Activated CD4-positive, alpha-beta T cell treated with anti-CD3 and anti-CD28 coated beads for 1 hour (primary cell): ENCODE measurements around the gene SATB1.
A peak's percentile ranks its signal among the peaks of the same experiment; 100 is the strongest.
"Not testable (repeated sequence)": the region's sequence is repeated elsewhere in the genome, so short reads cannot be mapped to it uniquely, and the experiment has no call there.

Source experiments
- DNase-seq: peaks from one replicate; pipeline ENCODE4 v3.0.0-alpha.2; 2020

The SATB1 gene

GRCh38 chr3:18424729-18425640, at the start of gene SATB1:
Gene SATB1, minus strand, starts transcription at chr3:18425339. Its CDS starts 4,372 bp downstream, at chr3:18420967.
- DNase-seq: peak; percentile 48

DNA sequence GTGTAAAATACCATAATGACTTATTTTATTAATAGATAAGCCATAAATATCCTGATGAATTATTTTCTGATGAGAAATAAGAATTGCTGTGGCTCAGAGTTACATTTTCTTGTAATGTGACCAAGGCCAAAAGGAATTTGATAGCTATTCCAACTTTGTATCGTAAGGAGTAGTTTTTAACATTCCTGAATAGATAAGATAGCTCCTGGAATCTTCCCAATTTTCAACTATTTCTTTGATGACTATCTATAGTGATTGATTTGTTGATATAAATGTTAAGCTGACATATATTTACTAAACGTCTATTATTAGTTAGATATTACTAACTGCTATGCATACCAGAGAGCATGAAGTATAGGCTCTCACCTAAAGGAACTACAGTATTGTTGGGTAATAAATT, 49.1 kb upstream of the SATB1 start:
- no peak for DNase-seq

DNA sequence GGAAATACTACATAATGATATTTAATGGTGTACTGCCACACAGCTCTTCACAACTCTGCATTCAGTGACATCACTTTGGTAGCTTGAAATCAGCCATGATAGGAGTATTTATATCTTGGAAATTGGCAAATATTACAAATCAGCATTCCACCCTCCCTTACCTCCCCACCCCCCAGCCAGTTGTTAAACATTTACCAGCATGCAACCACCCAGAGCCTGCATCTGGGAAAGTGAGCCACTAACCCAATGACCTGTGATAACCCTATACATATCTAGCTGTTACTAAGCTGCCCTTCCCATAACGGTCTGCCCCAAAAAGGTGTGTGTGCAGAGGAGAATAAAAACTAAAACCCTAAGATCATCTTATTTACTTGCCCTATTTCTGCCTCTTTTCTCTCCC, 44.6 kb upstream of the SATB1 start:
- no peak for DNase-seq

- no peak for DNase-seq
Measured at GRCh38 chr3:18466136-18466535, 41.0 kb upstream of the SATB1 start.

GRCh38 chr3:18454766-18455165, 29.6 kb upstream of the SATB1 start:
- no peak for DNase-seq

DNA sequence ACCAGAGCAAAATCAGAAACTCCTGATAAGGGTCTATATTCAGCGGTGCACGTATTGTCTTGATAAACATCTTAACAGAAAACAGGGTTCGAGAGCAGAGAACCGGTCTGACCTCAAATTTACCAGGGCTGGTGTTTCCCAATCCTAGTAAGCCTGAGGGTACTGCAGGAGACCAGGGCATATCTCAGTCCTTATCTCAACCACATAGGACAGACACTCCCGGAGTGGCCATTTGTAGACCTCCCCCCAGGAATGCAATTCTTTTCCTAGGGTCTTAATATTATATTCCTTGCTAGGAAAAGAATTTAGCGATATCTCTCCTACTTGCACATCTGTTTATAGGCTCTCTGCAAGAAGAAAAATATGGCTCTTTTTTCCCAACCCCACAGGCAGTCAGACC, 24.5 kb upstream of the SATB1 start:
- not testable (repeated sequence) for DNase-seq

- DNase-seq: no peak
Measured at GRCh38 chr3:18447720-18448119, 22.6 kb upstream of the SATB1 start.

- DNase-seq: no peak
Measured at GRCh38 chr3:18446149-18446825, 21.1 kb upstream of the SATB1 start.

DNA sequence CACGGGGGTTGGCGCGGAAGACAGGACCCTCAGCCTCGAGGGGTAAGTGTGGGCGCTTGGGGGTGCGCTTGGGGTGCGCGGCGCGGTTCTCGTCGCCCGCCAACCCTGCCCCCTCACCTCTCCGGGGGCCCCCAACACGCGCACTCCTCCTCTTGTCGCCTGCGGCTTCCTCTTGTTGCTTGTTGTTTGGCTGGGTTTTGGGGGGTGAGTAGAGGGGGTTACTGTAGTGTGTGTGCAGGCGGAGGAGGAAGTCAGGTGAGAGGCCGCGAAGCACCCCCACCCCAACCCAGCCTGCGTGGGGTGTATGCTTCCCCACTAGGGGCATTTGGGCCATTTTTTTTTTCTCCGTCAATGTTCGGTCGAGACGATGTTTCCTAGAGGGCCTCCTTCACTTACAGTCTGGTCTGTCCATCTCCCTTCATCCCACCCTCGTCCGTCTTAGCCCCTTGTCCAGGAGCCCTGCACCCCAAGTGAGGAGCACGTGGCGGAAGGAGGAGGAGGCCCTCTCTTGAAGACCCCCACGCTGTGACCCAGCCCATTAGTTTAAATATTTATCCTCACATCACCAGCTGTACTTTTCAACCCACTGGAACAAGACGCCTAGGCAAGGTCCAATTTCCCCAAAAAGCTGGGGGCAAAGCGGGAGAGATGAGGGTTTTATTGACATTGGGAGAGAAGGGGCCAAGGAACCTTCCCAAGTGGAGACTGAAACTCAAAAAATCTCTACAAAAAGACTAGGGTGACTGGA, 20.4 kb upstream of the SATB1 start:
- peak; percentile 59 for DNase-seq

DNA sequence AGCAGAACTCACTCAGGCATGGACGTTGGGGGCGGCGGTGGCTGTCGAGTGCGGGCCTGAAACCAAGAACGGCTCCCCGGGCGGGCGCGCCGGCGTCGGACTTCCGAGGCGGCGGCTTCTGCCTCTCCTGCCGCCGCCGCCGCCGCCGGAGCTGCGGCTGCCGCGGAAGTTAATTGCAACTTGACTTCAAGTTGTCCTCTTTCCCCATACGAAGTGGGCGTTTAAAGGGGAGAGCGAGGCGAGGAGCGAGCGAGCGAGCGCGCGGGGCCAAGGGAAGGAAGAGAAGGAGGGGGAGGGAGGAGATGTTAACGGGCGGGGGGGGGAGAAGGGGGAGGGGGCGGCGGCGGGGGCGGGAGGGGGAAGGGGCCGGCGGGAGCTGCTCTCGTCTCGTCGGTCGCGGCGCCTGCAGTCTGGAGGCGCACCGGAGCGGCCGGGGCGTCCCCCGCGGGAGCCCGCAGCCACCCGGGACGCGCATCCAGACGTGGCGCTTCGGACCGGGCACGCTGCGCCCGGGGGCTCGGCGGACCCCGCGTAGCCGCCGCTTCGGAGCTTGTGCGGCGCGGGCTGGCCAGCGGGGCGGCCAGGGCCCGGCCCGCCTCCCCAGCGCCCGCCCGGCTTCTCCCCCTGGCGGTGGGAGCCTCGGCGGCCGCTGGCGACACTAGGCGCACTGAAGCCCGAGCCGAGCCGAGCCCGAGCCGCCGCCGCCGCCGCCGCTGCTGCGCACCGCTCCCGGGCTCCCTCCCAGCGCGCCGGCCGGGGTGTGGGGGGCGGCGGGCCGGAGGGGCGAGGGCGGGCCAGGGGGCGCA, 19.7 kb upstream of the SATB1 start:
- DNase-seq: peak; percentile 66

DNA sequence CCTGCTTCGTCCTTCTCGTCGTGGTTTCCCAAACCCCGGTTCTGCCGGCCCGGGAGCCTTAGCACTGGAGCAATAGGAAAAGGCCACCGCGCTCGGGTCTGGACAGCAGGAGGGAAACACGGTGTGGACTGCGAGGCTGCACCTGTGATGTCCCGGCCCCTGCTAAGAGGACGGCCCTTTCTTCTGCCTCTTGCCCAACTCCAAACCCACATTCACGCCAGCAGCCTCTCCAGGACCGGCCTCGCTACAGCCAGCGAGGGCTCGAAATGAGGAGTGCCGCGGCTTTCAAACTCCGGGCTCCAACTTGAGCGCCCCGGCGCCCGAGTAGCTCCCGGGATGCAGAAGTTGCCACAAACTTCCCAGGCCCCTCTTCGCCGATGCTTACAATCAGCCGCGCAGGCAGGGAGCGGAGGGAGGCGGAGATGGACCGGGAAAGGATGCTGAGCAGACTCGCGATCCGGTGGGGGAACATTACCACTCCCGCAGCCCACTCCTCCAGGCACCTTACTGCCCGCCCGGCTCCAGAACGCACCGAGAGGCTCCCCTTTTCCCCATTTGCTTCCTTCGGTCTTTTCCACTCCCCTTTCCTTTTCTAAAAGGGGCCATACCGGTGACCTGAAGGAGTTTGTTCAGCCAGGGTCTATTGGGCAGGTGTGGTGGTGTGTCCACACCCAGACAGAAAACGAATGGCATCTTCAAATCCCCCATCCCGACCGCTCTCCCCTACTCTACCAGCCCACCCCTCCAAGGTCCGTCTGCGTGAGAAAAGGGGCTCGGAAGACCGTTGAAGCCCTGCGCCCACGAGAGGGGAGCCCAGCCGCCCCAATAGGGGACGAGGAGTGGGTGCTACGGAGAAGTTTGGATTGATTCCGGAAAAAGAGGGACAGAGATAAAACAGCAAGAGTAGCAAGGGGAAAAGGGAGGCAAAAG, 18.8 kb upstream of the SATB1 start:
- no peak for DNase-seq

GRCh38 chr3:18442756-18443664, 17.9 kb upstream of the SATB1 start:
- DNase-seq: no peak

DNA sequence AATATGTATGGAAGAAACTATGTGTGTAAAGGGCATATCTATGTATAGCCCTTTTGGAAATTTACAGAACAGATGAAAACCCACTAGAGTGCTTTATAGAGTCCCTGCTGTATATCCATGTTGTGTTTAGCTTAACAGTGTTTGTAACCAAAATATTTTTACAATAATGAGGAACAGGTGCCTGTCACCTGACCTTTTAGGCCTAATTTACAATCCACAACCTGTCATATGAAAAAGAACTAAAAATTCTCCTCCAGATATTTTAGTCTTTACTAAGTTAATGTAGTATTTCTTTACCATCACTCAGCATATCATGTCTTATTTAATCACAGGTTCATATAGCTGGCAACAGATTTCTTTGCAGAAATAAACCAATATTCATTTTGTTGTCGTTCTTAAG, 16.4 kb upstream of the SATB1 start:
- no peak for DNase-seq

DNA sequence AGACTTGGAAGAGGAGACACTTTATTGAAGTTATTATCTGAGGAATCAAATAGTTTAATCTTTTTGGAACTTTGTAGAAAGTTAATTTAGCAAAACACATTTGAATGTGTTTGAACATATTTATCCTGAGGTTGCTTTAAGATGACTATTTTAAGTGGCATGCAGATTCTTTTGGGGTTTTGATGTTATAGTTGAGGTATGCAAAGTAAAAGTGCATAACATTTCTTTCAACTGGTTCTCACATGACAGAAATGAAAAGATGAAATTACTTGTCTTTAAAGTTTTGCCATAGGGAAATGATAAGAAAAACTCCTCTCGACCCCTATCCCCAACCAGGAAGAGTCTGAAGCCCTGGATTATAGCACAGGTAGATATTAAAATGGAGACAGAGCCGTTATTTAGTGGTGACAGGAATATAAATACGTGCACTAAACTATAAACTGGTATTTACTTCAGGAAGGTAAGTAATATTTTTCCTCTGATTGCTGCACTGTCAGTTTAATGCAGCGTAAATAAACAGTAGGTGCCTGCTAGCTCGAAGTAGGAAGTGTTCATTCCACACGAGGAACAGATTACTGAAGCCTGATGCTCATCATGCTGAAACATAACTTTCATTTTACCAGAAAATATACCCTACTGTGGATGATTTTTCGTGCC, 15.1 kb upstream of the SATB1 start:
- DNase-seq: no peak

DNA sequence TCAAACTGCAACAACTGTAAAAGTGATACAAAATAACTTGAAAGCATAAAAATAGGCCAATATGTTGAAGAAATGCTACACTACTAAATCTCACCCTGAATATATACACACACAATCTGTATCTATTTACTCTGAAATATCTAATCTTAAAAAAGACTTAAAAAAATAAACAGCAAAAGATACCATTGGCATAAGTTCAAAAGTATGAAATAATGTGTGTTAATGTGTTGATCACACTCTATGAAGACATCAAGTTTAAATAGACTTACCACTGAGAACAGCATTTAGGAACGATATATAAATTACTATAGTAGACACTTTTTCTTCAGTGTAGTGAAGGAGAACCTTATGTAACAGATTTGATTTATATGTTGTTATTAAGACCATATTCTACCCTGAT, 14.1 kb upstream of the SATB1 start:
- DNase-seq: no peak

DNA sequence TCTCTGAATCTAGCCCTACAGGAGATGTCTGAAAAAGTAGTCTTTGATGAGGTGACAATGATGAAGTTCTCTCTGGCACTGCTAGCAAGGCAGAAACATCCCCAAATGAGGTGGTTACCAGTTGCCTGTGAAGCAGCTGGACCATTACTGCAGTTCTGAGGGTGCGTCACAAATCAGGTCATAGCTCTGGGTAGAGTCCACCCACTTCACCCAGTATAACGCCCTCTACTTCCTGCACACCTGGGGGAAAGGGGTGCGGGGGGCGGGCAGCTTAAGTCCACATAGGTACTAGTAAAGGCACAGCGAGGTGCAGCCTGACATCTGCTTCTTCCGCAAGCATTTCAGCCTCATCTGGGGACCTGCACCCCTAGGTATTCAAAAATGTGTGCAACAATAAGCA, 13.4 kb upstream of the SATB1 start:
- DNase-seq: peak; percentile 26

DNA sequence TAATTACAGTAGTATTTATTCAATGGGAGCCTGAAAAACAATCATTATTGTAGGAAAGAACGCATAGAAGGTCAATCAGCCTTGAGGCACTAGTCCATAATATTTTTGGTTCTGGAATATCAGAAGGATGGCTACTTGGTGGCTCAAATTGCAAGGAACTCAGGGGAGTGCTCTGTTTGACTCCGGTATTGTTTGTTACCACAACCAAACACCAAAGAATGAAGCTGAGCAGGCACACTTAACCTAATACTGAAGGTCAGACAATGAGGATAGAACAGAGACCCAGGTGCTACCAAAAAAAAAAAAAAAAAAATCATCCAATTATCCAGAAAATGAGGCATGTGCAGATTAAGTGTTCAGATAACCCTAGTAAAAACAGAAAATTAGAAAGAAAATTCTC, 11.1 kb upstream of the SATB1 start:
- no peak for DNase-seq

DNA sequence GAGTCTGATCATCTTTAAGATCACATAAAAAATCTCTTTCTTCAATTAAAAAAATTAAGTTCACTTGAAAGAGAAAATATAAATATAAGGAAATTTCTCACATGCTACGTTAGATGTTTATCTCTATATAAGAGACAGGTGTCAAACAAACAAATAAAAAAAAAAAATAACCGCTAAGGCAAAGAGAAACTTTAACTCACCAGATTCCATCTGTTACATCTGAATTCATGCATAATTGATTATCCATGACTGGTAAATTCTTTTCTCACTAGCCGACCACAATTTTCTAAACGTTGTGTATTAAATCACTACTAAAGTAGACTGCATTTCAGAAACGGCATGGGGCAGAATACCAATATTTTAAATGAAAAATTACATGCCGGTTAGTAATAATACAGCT, 9.6 kb upstream of the SATB1 start:
- no peak for DNase-seq

DNA sequence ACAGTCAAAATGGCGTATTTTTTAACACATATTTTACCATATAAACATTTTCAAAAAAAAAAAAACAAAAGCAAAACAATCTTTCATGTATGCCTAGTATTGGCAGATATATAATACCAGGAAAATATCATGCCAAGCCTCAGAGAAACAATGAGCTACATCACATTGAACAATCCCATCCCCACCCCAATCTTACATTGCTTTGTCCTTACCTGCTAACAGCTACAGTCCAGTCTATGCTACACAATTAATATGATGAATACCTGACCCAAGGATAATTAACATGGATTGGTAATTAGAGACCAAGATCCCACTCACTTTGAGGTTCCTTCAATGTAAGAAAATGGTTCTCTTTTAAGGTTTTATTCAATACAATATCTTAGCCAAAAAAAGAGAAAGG, 7.6 kb upstream of the SATB1 start:
- no peak for DNase-seq

DNA sequence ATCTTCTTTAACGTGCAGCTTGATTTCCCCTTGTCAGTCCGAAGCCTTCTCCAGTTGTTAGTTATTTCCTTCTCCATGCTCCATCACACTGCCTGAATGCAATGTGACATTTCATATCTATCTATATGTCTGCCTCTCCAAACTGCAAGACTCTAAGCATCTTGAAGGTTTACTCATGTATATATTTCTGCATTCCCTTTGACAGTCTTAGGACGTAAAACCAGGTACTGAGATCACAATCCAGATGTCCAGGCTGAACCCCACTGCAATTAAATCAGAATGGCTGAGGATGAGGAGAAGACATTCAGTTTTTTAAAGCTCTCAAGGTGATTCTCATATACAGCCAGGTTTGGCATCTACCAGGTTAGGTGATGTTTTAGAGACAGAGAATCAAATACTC, 6.1 kb upstream of the SATB1 start:
- no peak for DNase-seq
